IPS-NIHi11 (cell line): Measurements from ENCODE around the gene MYO1D.

ENCODE experiments used
- DNase-seq: peaks from one replicate; pipeline ENCODE4 v3.0.0; 2012; ENCODE audit warnings: mixed read lengths, low spot score

The MYO1D gene

DNA sequence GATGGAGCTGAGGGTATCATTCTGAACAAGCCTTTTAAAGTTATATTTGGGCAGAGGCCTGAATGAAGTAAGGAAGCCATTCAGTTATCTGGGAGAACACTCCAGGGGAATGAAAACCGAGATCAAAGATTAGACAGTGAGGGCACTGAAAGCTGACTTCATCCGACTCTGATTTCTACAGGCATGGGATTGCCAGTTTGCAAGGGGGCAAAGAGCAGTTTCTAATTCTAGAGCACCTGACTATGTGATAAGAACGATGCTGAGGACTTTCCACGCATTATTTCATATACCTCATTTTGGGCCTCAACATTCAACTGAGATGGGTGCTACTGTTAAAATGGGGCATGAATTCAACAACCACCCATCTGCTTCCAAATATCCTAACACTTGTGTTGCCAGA lies 254.4 kb downstream of the MYO1D start:
- no peak for DNase-seq

DNA sequence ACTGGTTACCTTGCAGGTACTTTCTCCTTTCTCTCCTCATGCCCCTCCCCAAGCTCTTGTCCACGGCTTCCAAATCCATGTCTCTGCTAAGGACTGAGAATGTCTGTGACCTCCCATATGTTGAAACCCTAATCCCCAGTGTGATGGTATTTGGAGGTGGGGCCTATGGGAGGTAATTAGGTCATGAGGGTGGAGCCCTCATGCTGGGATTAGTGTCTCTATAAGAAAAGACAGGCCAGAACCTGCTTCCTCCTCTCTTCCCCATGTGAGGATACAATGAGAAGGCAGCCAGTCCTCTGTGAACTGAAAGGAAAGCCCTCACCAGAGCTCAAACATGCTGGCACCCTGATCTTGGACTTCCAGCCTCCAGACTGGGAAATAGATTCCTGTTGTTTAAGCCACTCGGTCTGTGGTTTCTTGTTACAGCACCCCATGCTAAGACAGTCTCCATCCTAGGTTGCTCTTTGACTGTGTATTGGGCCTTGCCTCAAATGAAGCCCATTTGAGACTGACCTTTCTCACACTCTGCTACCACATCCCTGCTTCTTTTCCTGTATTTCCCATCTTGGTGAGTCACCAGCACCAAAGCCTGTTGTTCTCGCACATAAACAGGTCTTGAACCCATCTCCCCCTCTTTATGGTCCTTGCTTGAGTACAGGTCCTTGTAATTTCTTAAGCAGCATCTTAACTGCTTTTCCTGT lies 255.2 kb downstream of the MYO1D start:
- peak; percentile 23 for DNase-seq

DNA sequence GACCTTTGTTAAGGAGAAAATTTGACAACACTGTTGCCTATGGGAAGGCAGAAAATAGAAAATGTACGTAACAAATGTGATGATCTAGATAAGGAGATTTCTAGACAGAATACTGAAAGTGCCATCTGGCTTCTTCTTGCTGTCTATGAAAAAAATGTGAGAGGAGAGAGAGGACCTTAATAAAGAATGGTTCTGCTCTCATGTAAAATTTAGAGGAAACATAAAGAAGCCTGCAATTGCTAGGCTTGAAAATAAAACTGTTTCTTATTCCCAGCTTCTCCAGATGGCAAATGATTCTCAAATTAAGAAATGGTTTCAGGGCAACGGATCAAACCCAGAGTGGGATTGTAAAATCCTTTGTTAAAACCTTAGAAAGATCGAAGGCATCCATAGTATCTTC lies 261.6 kb downstream of the MYO1D start:
- DNase-seq: no peak

DNA sequence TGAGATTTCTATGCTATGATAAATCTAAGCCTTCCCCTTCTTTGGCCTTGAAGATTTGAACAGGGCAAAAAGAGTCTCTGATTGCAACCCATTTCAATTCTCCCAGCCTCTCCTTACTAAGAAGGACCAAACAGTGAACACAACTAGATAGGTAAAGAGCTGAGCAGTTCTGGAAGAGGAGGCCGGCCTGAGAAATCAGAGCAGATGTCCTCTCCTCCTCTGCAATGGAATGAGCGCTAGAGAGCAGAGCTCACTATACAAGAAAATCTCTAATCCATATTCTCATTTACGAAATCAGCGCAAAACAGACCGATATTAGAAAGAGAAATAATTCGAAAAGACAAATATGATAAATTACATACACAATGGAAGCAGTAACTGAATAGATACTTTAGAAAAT lies 266.0 kb downstream of the MYO1D start:
- DNase-seq: no peak

DNA sequence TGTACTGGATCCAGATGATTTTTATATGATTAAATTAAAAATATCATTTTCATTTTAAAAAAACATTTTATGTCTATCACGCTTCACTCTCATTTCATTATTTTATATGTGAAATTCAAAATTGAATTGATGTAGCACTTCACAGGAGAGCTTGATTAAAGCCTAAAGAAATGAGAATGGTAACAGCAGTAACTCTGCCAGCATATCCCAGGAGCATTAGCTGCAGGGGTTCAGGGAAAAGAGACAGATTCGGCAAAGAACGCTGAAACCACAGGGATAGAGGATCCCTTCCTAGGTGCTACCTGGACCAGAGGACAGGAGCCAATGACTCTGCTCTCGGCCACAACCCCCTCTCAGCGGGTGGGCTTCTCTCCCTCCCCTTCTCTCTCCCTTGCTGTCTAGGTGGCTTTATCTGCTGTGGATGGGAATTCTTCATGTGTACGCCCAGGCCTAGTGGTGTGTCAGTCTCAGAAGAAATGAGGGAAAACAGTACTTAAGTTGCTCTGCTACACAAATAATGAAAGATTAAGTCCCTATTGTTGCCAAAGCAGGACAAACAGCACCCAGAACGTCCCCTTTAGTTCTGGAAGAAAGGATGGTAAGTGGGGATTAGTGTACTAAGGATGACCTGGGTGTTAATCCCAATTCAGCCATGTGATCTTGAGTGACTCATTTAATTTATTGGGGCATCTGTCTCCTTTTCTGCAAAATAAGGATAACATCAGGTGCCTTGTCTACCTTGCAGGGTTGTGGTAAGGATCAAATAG lies 266.9 kb downstream of the MYO1D start:
- DNase-seq: peak; percentile 33

DNA sequence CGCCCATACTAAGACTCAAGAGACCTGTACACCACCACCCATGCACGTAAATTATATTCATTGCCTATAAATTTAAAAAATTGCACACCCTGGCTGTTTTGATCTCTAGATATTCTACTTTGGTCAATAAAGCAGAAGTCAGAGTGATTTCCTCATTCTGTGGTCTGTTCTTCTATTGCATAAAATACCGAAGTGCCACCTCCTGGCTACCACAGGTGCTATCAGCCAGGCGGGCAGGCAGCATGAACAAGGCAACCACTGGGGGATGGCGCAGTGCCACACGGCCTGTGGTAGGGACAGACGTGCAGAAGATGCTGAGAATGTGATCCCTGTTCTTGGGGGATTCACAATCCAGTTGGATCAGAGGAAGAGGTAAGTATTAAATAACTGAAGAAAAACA lies 267.8 kb downstream of the MYO1D start:
- DNase-seq: no peak

DNA sequence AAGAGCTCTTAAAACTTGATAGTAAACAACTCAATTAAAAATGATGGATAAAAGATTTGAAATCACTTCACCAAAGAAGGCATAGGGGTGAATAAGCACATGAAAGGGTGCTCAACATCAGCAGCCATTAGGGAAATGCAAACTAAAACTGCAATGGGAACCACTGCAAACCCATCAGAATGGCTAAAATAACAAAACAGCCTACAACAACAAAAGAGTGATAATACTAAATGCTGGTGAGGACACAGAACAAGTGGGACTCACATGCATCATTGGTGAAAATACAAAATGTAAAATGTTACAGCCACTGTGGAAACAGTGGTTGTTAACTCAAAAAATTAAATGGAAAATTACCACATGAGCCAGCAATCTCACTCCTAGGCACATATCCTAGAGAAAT lies 268.7 kb downstream of the MYO1D start:
- no peak for DNase-seq

DNA sequence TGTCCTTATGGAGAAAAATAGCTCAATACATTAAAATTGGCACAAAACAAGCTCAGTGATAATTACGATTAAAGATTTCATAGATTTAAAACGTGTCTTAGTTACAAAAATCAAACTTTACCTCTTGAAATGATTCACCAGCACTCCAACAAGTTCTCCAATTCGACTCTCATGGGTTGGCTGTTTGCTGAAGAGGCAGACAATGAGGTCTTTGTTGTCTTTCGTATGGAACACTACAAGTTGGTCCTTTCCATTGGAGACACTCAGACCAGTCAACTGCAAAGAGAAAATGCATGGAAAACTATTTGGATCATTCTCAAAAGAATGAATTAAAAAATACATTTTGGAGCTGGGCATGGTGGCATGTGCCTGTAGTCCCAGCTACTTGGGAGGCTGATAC lies 272.0 kb downstream of the MYO1D start:
- DNase-seq: no peak

DNA sequence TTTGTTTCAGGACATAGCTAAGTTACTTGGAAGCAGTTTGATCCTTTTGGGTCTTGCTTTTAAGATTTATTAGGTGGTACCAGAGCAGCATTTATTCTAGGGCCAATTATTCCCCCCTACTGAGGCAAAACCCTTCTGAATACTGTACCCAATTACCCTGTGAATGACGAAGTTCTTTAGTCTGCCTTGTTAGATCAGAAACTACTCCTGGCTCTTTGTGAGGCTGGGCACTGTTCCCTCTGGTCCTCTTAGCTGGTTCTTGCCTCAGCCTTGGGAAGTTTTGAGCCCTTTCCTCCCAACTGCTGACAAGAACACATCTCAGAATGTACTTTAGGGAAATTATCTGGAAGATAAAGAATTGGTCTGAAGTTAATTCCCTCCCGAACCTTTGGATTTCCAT lies 274.5 kb downstream of the MYO1D start:
- DNase-seq: no peak

DNA sequence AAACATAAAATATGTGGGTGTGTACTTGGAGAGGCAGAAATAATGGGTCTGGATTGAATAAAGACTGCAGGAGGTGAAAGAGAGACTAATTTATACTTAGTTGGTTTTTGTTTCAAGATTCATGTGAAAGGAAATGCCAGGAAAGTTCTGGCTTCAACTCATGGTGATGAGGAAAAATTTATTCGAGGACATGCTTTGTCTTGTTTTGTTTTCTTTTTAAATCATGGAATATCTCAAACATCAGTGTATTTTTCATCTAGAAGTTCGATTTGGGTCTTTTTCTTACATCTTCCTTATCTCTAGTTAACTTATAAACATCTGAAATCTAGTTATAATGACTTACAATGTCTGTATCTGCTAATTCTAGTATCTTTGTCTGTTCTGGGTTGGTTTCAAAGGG lies 275.1 kb downstream of the MYO1D start:
- no peak for DNase-seq

DNA sequence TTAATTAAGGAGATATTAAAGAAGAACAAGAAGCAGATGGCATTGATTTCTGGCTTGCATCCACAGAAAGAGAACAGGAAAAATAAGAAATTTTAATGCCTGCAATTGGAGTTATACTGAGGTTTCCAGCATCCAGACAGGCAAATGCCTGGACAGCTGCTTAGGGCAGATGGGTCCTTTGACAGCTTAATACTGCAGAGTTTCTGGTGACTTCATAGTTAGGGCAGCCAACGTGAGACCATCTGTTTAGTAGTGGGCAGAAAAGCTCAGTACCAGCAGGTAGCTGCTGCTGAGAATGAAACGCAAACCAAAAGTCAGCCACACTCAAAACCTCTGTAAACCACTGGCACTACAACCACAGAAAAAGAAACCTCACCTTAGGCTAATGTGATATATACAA lies 280.3 kb downstream of the MYO1D start:
- no peak for DNase-seq

DNA sequence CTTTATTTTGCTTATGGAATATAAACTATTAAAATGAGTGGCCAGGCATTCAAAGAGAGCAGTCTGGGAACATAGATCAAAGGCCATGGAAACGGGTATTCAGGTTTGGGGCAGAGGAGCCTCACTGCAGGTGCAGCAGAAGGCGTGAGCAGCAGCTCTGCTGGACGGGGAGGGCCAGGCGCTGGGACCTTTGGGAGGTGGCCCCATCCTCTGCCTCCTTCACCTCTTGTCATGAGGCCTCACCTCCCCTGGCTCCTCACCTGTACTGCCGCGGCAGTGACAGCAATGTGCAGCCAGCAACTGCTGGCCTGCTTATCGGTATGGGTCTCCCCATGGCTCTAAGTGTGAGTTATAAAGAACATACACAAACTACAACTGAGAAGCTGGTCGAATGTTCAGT lies 280.7 kb downstream of the MYO1D start:
- no peak for DNase-seq

DNA sequence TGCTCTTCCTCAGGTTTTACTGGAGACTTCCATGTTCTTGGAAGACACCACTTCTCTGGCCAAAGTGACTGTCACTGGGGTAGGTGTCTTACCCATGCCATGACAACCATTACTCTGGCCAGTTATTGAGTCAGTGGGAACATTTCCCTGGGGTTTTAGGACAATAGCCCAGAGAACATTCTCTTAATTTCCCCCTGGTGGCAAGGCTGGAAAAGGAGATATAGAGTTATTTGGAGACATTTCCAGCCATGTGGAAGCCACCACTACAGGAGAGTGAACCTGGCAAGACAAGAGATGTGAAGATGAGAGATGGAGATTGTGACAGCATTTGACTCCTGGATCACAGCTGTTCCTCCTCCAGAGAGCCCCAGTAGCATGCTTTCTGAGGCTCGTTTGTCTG lies 283.9 kb downstream of the MYO1D start:
- no peak for DNase-seq

DNA sequence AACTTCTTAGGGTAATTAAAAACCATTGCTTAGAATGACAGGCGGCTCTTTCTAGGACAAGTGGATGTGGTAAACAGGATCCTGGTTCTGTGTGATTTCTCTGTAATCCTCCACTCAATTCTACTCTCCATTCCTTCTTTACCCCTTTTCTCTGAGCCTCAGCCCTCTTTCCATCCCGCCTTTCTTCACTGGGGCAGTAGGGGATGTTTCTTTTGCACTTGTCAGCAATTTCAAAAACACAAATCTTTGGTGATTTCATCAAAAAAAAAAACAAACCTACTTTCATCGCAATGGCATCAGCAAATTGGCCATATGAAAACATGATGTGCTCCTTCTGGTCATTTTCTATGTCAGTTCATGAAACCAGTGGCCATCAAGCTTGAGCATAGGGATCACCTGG lies 285.5 kb downstream of the MYO1D start:
- no peak for DNase-seq

DNA sequence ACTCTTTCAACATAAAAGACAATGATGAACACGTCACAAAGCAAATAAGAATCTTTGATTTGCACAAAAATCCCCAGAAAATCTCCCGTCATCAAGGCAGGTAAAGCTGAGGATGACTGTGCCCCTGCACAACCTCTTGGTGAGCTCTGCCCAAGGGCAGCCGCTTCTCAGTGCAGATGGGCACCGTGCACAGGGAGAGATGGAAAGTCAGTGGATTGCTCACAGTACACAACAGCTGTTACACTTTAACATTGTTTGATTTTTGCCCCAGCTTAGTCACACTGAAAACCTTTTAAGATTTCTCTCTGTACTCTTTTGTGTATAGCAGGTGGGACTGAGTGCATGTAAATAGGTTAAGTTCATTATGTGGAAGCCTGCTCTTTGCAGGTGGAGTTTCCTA lies 285.9 kb downstream of the MYO1D start:
- no peak for DNase-seq

DNA sequence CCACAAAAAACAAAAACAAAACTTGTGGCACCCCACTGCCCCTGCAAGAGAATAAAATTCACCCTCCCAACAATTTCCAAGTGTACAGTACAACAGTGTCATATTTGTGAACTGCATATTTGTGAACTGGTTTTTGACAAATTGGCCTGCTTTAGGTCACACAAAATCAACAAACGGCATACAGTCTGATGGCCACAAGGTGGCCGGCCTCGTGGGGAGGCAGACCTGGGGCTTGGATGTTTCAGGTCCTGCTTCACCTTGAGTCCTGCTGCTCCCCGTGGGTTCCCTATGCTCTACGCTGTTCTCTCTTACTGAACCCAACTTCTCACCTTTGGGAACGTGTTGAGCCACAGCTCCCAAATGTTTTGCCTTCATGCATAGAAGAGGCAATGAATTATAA lies 287.9 kb downstream of the MYO1D start:
- peak; percentile 67 for DNase-seq

DNA sequence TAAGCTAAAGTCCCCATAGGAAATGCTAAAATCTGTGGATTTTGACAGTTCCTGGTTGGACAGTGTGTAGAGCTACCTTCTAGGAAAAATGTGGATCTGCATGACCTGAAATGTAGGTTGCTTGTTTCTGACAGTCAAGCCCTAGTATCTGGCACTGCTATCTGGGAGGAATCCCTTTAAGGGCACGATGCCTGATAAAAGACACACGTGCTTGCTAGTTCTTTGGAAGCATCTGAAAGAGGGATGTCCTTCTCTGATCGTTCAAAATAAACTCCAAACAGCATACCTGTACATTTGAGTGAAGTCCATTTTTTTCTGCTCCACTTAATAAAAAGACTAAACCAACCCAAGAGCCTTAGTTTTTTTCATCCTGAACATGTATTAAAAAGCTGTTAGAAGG lies 288.8 kb downstream of the MYO1D start:
- no peak for DNase-seq

DNA sequence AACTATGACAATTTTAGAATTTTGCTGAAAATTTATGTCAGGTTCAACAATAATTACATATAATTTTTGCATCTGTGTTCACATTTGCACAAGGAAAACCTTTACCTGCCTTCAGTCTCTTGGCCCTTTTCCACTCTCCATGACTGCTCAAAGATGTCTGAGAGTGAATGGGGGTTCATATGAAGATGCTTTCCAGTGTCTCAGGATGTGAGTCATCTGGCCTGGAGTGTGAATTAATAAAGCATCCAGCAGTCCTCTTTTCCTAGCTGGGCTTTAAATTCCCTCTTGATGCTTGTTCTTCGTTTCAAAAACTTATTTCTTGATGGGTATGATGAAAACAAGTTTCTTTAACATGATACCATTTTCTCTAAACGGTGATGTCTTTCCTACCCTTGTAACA lies 290.3 kb downstream of the MYO1D start:
- DNase-seq: no peak

DNA sequence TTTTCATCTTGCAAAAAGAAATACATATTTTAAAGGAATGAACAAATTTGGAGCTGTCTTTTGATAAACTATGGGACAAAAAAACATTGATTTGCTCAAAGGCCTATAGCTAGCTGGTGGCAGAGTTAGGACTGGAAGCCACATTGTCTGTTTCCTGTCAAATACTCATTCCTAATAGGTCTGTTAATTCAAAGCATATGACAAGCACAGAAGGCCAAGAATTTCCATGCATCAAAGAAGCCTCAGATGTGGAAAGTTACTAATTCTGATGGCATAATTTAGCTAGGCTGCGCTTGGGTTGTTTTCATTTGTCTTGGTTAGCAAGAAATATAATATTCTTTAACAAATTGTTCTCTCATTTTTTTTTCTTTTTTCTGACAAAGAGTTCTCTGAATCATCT lies 292.1 kb downstream of the MYO1D start:
- no peak for DNase-seq

DNA sequence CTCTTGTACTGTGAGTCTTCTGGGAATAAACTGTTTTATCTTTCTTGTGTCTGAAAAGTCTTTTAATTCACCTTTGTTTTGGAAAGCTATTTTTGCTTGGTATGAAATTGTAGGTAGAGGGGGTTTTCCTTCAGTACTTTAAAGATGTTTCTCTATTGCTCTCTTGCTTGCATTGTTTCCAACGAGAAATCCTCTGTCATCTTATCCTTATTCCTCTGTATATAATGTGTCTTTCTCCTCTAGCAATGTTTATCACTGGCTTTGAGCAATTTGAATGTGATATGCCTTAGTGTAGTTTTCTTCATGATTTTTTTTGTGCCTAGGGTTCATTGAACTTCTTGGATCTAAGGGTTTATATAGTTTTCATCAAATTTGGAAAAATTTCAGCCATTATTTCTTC lies 293.9 kb downstream of the MYO1D start:
- no peak for DNase-seq

DNA sequence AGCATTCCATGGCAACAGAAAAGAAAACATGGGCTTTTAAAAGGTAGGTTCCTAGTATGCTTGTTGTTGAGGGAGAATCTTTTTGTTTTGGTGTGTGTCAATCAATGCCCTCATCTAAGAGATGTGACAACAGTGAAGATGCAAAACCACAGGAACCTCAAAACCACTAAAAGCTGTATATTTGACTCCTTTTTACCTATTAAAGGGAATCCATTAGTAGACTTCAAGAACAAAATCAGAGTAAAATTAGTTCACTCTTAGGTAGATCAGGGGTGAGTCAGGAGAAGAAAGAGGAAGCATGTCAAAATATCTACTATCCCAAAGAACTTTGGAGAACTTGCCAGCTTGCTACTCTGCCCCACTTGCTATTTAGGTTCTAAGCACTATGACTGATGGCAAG lies 301.1 kb downstream of the MYO1D start:
- no peak for DNase-seq

DNA sequence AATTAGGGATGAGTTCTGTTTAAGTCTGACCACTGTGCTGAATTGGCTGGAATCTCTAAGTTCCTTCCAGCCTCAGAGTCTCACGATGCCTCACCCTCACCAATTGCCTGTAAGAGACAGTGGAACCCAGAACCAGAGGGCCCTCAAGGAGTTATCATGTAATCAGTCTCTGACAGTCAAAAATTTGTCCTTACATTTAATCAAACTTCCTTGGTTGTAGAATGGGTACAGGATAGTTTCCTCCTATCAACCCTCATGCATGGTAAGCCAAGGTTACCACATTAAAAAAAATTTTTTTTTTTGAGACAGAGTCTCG lies 306.9 kb downstream of the MYO1D start:
- DNase-seq: no peak

DNA sequence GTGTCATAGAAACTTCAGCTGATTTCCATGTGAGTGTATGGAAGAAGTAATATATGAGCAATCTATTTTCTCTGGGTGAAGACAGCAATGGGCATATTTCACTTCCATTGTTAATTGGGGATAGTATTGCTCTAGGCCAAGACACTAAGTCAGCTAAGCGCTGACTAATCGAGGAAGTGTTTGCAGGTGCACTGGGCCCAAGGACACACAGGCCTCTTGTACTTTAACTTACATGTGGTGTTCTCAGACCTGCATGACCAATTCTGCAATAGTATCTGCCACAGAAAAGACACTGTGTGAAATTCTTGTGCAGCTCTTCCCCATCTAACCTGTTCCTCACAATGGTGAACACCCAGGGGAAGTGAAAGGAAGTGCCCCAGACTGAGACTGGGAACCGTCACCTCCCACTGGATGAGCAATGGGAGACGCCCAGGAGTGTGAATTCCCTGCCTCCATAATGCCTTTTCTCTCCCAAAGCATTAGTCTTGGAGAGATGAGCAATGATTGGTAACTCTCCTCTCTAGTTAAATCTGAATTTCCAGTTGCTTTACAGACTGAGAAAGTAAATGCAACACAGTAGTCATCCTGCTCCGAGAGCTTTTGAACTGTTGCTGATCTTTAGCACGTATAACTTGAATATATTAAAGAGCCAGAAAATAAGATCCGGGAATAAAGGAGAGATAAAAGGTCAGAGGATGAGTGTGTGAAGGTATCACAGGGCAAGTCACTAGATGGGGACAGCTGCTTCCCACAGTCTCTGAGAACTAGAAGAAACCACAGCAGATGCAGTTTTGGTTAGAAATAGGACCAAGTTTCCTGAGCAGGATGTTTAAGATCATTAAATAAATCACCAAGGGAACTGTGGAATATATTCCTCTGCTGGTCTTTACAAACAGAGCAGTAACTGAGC lies 307.5 kb downstream of the MYO1D start:
- no peak for DNase-seq
